HCT116 (cell line): Measurements from ENCODE around the gene SMAD9.

Source experiments
- CTCF ChIP-seq, 3 experiments: fragments of 200-600 bp in 1 of 3; sonication (generic) in 1 of 3; IDR thresholded peaks in 2 of 3; conservative IDR thresholded peaks in 1 of 3; 2 replicates each; pipeline ENCODE4 v1.5.1; 2012 to 2017; ENCODE audit warnings: low read depth in 2 of 3, low read length in 2 of 3, antibody characterized with exemption in 1 of 3, borderline replicate concordance in 1 of 3, control low read depth in 1 of 3, mild to moderate bottlenecking in 1 of 3, mixed read lengths in 1 of 3, mixed run types in 1 of 3, moderate library complexity in 1 of 3; ENCODE audit not compliant: insufficient read depth in 1 of 3
- EZH2 ChIP-seq: fragments of 200-600 bp; sonication (generic); IDR thresholded peaks from 2 replicates; pipeline ENCODE4 v1.6.1; 2017; ENCODE audit warnings: antibody characterized with exemption, mixed run types
- RAD21 ChIP-seq: IDR thresholded peaks from 2 replicates; pipeline ENCODE4 v1.6.1; 2012; ENCODE audit warnings: low read depth, mild to moderate bottlenecking
- YY1 ChIP-seq: IDR thresholded peaks from 2 replicates; pipeline ENCODE4 v1.6.1; 2011; ENCODE audit warnings: low read length, low read depth, moderate library complexity, mild to moderate bottlenecking; ENCODE audit not compliant: insufficient replicate concordance; ENCODE audit errors: extremely low read depth
- ZBTB33 ChIP-seq: IDR thresholded peaks from 2 replicates; pipeline ENCODE4 v1.6.1; 2011; ENCODE audit warnings: mild to moderate bottlenecking, low read length, moderate library complexity; ENCODE audit not compliant: insufficient replicate concordance; ENCODE audit errors: extremely low read depth

- no peak for TF ChIP-seq CTCF (IDR thresholded peaks at IDR 0.05 in 2 of 3, conservative IDR thresholded peaks at IDR 0.05 in 1 of 3; ENCODE audit: borderline replicate concordance in 1 of 3, insufficient read depth in 1 of 3, low read depth in 2 of 3, low read length in 2 of 3)
- TF ChIP-seq YY1, result no peak
- TF ChIP-seq EZH2, result no peak
- no peak for TF ChIP-seq ZBTB33
- TF ChIP-seq RAD21, result no peak
Observed at GRCh38 chr13:36847606-36848005, 72.4 kb downstream of the SMAD9 start.
